ENCODE results near the gene CNOT6. TPM values are rescaled to one million over a fixed set of nuclear protein-coding genes. Genes with fewer than 3 reads are reported as not detected.

Gene CNOT6
- total RNA-seq, 1 experiment from 2014 or later = 14.4 TPM

DNA sequence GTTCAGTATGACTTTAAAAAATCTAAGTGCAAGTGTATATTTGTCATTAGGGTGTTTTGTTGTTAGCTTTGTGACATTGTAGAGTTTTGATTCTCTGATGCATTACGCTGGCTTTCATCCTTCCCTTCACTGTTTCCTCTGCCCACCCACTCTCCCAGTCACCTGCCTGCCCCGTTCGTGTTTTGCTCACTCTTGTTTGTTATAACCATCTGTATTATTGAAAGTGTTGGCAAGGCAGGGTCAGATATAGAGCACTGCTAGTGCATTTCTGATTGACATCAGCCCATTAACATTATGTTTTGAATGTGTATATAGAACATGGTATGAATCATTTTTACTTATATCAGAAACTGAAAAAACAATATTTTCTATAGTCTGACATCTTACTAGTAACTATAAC is 69.8 kb downstream of the CNOT6 start:
- no peak for DNase-seq (ENCODE audit: low read depth)

DNA sequence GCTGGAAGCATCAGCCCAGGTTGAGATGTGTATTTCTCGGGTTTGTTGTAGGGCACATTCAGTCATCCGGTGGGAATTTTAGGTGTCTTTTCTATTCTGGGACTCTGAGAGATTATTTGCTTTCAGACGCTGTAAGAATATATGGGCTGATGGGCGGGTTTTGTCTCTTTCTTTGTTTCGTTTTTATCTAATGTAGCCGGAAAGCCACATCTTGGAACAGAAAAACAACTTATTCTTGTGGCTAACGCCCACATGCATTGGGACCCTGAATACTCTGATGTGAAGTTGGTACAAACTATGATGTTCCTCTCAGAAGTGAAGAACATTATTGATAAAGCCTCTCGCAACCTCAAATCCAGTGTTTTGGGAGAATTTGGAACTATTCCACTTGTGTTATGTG is 74.7 kb downstream of the CNOT6 start:
- no peak for DNase-seq (ENCODE audit: low read depth)

DNA sequence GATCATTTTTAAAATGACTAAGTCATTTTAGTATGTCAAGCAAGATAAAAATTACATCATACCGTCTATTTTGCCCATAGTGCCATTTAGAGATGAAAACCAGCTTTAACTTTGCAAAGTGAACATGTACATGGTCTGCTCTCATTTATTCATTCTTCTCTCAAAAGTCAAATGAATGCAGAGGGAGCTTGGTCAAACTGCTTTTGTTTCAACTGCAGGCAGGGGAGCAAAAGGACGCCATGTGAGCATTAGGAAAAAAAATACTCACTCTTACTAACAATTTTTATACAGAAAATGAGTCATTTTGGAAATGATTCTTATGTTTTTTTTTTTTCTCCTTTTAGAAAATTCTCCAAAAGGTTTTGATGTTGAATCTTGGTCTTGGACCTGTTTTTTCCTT is 81.4 kb downstream of the CNOT6 start:
- DNase-seq (ENCODE audit: low read depth) = no peak

DNA sequence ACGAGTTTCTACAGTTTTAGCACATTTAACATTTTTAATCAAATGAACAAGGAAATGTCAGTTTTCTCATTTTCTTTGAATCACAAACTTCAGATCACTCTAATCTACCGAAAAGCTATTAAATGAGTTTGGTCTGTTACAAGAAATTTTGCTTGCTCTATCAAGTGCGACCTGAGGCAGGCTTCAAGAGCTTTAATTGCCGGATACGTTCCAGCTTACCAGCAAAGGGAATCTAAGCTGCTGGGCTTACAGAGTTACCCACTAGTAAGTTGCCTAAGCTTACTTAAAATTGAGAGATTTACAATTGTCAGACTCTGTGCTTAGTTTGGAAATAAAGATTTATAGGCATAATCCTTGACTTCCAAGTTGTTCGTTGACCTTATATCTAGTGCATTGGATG is 86.5 kb downstream of the CNOT6 start:
- no peak for DNase-seq (ENCODE audit: low read depth)

DNA sequence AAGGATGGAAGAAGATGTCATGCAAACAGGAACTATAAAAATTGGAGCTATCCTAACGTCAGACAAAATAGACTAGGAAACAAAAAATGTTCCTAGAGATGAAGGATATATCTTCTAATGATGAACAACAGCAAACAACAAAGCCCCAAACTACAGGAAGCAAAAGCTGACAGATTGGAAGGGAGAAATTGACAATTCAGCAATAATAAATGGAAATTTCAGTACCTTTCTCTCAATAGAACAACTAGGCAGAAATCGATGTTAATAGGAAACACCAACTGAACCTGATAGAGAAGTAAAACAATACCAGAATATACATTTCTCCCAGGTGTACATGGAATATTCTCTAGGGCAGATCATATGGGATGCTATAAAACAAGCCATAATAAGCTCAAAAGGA is 89.6 kb downstream of the CNOT6 start:
- no peak for DNase-seq (ENCODE audit: low read depth)

DNA sequence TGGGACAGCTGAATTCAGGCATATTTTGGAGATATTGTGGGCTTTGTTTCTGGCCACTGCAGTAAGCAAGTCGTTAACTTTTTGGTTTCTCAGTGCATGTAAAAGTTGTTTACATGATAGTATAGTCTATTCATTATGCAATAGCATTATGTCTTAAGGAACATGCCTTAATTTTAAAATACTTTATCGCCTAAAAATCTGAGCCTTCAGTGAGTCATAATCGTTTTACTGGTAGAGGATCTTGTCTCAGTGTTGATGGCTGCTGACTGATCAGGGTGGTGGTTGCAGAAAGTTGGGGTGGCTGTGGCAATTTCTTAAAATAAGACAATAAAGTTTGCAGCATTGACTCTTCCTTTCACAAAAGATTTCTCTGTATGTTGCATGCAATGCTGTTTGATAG is 92.0 kb downstream of the CNOT6 start:
- no peak for DNase-seq (ENCODE audit: low read depth)

DNA sequence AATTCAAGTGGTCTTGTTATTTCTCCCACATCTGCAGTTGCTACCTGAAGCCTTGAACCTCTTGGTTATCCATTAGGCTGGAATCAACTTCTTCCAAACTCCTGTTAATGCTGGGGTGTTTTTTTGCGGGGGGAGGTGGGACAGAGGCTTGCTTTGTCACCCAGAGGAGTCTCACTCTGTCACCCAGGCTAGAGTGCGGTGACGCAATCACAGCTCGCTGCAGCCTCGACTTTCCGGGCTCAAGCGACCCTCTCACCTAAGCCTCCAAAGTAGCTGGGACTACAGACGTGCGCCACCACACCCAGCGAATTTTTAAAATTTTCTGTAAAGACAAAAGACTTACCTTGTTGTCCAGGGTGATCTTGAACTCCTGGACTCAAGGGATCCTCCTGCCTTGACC is 92.7 kb downstream of the CNOT6 start:
- no peak for DNase-seq (ENCODE audit: low read depth)

DNA sequence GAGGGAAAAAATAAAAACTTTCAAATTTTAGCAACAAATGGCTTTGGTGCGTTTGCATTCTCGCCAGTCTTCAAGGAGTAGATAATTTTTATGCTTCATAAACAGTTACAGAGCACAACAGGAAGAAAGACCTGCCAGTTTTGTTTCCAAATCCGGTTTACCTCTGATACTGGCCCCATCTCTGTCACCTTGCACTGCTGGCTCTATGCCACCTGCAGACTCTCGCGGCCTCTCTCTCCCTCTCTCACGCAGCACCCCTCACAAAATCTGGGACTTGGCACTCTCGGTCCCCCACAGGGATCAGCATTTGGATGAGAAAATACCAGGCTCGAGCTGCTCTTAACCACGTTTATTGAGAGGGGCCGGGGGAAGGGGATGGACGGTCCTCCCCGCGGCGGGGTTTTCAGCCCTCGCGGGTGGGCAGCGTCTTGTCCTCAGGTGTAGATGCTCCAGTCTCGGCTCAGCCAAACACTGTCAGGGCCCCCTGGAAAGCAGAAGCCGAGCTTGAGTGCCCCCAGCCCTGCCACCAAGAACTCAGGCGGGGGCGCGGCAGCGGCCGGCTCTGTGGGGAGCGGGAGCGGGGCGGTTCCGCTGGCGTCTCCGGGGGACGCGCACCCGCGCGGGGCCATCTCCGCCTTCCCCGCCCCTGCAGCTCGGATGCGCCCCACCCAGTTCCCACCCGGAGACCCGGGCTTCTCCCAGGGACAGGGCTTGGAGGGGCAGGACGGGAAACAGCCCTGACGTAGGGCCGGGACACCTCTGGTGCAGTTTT is 95.8 kb downstream of the CNOT6 start:
- no peak for DNase-seq (ENCODE audit: low read depth)

DNA sequence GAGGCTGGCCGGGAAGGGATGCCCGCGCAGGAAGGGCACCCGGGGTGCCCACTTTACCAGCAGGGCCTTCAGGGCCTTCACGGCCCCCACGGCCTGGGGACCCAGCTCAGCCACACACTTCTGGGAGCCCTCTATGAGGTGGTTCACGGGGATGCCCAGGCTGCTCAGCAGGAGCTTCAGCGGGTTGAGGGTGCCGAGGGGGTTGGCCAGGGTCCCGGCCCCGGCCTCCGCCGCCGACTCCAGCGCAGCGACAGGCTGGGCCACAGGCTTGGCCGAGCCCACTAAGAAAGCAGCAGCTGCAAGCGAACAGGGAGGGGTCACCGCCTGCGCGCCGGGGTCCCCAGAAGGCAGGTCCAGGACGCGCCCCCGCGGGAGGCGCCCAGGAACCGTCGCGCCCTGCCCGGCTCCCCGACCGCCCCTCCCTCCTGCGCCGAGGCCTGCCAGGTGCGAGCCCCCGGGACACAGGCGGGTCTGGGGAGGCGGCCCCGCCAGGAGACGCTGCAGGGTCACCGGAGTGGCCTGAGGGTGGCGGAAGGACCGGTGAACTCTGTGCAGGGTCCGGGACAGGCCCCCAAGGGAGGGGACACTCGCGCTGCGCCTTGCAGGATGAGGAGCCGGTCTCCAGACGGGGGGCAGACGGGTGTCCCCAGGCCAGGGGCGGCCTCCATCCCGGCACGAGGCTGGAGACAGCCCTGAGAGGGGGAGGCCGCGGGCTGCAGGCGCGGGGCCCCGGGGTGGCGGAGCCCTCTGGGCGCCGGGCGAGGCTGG is 96.5 kb downstream of the CNOT6 start:
- DNase-seq (ENCODE audit: low read depth) = no peak

DNA sequence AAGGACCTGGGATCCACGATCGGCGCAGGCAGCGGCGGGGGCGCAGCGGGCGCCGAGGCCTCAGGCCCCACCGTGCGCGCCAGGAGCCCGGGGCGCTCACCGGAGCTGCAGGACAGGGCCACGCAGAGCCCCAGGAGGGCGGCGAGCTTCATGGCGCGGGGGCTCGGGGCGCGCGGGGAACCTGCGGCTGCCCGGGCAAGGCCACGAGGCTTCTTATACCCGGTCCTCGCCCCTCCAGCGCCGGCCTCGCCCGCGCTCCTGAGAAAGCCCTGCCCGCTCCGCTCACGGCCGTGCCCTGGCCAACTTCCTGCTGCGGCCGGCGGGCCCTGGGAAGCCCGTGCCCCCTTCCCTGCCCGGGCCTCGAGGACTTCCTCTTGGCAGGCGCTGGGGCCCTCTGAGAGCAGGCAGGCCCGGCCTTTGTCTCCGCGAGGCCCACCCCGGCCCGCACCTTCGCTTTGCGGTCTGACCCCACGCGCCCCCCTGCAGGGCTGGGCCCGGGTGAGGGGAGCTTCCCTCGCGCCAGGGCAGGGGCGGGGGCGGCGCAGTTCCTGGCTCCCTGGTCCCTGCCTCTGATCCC is 97.2 kb downstream of the CNOT6 start, which contains the start of gene SCGB3A1:
TSS of gene SCGB3A1 (minus strand) at position 189 of the 577 bp plus-strand sequence. CDS start at position 152, 37 bp downstream.
- no peak for DNase-seq (ENCODE audit: low read depth)

DNA sequence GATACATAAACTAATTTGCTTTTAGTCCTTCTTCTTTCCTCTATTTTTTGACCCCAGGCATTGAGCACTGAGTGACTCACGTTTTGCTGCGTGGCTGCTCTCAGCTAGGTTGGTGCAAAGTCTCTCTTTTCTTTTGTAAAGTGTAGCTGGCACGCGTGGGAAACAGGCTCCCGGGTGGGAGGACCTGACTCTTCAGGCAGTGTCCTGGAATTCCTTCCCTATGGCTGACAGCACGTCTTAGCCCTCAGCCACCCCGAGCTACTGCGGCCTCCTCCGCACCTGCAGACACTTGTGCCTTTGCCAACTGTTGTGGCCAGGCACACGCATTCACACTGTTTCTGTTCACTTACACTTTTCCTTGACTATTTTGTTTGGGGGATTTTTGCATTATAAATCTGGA is 98.0 kb downstream of the CNOT6 start:
- no peak for DNase-seq (ENCODE audit: low read depth)

DNA sequence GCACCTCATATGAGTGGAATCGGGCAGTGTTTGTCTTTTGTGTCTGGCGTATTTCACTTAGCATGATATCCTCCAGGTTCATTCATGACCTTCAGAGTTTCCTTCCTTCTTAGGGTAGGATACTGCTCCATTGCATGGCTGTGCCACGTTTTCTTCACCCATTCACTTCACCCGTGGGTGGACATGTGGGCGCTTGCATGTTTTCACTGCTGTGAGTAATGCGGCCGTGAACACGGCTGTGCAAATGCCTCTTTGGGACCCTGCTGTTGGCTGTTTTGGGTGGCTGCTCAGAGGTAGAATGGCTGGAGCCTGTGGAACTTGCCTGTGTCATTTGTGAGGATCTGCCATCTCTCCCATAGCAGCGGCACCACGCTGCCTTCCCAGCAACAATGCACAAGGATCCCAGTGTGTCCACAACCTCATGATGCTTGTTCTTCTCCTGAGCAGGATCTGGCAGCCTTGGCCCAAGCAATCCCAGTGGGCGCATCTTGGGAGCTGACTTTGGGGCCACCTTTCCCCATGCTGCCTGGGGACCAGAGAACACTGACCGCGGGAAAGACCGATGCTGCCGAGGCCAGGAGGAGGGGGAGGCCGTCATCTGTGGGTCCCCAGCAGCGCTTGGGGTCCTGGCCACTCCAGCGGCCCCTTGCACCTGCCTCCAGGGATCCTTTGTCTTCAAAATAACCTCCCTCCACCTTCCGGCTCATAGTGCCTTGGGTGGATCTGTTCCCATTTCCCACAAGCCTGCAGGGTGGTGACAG is 99.4 kb downstream of the CNOT6 start:
- no peak for DNase-seq (ENCODE audit: low read depth)

DNA sequence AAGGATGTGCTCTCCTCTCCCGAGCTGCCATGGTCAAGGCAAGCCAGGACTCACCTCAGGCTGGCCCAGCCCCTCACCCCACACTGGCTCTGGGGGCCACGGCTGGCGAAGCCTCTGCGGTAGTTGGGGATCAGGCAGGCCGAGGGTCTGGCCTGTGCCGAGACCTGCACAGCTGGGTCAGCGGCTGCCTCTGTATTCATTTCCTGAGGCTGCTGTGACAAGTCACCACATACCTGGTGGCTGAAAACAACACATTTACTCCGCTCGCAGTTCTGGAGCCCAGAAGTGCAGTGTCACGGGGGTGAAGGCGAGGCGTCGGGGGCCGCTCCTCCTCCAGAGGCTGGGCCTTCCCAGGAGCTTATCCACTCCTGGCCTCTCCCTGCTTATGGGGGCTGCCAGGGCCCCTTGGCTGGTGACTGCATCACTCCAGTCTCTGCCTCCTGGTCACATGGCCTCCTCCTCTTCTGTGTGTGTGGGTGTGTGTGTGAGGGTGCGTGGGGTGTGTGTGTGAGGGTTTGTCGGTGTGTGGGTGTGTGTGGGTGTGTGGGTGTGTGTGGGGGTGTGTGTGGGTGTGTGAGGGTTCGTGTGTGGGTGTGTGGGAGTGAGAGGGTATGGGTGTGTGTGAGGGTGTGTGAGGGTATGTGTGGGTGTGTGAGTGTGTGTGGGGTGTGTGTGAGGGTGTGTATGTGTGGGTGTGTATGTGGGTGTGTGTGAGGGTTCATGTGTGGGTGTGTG is 100.3 kb downstream of the CNOT6 start:
- no peak for DNase-seq (ENCODE audit: low read depth)

DNA sequence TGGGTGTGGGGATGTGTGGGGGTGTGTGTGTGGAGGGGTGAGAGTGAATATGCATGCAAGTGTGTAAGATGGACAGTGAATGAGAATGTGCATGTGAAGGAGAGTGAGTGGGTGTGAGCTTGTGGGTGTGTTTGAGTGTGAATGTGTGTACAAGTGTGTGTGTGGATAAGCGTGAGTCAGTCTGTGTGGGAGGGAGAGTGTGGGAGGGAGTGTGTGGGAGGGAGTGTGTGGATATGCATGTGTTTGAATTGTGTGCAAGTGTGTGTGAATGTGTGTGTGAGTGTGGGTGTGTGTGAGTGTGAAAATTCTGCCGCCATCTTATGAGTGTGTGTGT is 100.8 kb downstream of the CNOT6 start:
- DNase-seq (ENCODE audit: low read depth) = no peak

DNA sequence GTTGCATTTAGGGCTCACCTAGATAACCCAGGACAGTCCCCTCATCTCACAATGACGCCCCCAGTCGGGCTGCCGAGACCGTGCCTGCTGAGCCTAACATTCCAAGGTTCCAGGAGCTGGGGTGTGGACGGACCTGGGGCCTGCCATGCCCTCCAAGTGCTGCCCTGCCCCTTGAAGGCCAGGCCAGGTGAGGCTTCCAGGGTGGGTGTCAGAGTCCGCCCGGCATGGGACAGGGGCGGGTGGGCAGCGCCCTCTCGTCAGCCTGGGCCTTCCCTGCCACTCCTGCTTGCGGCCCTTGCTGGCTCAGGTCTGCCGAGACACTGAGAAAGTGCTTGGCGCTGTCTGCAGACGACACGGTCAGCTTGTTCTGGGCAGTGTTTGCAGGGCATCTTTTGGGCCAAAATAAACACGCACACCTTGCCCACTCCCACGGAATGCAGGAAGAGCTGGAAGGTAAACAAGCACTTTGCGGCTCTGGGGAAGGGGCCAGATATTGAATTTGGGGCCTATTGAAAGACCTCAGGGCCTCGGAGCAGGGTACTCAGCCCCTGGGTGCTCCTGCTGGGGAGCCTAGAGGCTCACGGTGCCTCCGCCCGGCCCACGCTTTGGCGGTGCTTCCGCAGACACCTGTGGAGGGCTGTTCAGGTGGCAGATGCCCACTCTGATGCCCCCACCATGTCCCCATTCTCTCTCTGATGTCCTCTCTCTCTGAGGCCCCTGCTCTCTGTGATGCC is 101.4 kb downstream of the CNOT6 start:
- DNase-seq (ENCODE audit: low read depth) = no peak

DNA sequence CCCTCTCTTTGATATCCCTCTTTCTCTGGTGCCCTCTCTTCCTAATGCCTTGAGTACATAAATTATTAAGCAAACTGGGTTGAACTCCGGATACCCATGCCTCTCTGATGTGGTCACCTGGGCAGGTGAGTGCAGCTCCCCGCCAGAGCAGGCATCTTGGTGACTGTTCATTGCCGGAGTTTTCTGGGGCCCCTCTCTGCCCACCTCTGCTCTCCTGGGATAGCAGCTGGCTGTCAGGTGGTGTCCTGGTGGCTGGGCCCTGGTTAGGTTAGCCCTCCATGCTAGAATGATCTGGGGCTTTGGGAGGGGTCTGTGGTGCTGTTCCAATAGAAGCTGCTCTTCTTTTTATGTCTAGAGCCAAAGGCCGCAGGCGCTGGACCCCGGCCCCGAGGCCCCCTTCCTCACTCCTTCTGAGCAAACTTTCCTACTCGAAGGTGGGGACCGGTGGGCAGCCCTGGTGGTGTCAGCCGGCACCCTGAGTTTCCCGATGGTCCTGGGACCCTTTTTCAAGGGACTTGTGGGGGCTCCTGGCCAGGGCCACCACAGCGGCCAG is 102.0 kb downstream of the CNOT6 start:
- no peak for DNase-seq (ENCODE audit: low read depth)

DNA sequence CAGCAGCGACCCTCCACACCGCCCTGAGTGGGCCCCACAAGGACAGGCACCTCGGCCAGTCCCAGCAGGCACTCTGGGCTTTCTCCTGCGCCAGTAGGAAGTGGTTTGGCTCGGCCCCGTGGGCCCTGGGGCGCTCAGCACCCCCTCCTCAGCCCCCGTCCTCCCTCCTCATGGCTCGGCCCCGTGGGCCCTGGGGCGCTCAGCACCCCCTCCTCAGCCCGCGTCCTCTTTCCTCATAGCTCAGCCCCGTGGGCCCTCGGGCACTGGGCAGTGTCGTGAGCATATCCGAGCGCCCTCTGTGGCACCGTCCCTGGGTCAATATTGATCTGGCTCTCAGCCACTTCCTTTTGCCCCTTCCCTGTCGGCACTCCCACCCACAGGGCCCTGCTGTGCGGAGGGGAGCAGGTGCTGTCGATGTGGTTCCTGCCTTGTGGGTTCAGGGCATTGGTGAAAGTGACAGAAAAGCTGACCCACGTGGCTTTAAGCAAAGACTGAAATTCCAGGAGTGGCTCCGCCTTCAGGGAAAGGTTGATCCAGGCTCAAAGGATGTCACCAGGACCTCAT is 102.6 kb downstream of the CNOT6 start:
- no peak for DNase-seq (ENCODE audit: low read depth)

DNA sequence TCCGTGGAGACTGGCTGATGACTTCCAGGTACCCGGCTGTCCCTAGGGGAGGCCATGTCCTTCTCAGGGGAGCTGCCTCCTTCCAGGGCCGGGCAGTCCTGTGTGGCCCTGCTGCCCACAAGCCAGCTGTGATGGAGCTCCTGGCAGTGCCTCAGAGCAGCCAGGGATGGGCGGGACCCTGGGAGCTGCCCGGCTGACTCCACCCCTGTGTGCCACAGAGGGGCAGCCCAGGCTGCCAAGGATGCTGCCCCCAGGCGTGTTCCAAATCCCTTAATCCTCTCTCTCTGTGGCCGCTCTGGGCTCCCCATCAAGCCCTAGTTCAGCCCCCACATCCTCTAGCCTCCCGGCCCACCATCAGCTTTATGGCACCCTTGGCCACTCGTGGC is 104.1 kb downstream of the CNOT6 start:
- no peak for DNase-seq (ENCODE audit: low read depth)

DNA sequence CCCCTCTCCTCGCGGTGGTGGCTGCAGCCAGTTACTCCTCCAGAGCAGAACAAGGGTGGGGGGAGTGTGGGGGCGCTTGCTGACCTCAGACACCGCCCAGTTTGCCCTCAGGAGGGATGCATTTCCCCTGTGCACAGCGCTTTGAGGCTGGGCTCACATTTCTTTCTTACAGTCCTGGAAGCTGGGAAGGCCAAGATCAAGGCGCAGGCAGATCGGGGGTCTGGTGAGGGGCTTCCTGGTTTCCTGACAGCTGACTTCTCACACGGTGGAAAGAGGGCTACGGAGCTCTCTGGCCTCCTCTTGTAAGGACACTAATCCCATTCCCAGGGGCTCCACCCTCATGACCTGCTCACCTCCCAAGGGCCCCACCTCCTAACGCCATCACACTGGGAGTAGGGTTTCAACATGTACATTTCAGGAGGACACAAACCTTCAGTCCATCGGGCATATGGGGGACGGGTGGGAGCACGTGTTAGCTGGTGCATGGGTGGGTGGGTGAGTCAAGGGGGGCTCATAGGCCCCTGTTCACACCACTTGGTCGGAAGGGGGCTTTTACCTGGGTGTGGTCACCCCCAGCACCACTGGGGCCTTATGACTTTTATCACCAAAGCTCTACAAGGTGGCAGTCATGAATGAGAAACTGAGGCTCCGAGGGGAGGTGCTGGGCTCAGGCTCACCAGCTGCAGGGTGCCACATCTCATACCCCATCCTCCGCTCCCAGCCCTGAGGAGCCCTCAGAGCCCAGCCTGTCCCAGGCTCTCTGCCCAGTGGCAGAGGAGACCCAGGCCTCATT is 104.8 kb downstream of the CNOT6 start:
- DNase-seq (ENCODE audit: low read depth) = no peak

Data from LHCN-M2 (cell line).